NB4 (cell line): ENCODE data around the gene ERGIC1.

ENCODE experiments used
- POLR2A ChIP-seq: IDR thresholded peaks from 2 replicates; pipeline ENCODE4 v1.6.1; 2011; ENCODE audit warnings: mild to moderate bottlenecking; ENCODE audit not compliant: insufficient read length; ENCODE audit errors: extremely low read depth
- TF ChIP-seq, protein P1 (sequence below): IDR thresholded peaks from one replicate; pipeline ENCODE4 v1.5.1; 2012; ENCODE audit warnings: low read depth, low read length
- TF ChIP-seq, protein P2 (sequence below): IDR thresholded peaks from 2 replicates; pipeline ENCODE4 v1.6.1; 2011; ENCODE audit warnings: low read depth, low read length

DNA sequence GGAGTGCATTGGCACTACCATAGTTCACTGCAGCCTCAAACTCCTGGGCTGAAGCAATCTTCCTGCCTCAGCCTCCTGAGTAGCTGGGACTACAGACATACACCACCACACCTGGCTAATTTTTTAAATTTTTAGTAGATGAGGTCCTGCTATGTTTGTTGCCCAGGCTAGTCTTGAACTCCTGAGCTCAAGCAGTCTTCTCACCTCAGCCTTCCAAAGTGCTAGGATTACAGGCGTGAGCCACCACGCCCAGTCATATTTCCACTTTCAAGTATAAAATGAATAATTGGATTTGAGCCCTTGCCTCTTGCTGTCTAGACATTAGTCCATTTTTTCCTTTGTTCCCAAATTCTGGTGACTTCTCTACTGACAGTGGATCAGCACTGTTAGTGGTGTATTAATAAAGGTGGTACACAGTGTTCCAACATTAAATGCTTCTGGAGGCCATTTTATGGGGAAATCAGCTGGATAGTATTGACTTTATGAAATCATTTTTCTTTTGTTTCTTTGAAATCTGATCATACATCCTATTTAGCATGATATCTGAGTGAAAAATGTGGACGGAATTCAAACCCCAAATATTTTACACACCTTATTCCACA is 165.4 kb downstream of the ERGIC1 start:
- TF ChIP-seq, protein P1, sequence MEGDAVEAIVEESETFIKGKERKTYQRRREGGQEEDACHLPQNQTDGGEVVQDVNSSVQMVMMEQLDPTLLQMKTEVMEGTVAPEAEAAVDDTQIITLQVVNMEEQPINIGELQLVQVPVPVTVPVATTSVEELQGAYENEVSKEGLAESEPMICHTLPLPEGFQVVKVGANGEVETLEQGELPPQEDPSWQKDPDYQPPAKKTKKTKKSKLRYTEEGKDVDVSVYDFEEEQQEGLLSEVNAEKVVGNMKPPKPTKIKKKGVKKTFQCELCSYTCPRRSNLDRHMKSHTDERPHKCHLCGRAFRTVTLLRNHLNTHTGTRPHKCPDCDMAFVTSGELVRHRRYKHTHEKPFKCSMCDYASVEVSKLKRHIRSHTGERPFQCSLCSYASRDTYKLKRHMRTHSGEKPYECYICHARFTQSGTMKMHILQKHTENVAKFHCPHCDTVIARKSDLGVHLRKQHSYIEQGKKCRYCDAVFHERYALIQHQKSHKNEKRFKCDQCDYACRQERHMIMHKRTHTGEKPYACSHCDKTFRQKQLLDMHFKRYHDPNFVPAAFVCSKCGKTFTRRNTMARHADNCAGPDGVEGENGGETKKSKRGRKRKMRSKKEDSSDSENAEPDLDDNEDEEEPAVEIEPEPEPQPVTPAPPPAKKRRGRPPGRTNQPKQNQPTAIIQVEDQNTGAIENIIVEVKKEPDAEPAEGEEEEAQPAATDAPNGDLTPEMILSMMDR, result no peak
- TF ChIP-seq POLR2A, result no peak
- TF ChIP-seq, protein P2, sequence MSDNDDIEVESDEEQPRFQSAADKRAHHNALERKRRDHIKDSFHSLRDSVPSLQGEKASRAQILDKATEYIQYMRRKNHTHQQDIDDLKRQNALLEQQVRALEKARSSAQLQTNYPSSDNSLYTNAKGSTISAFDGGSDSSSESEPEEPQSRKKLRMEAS, result no peak
